ENCODE measurements around the gene DHRS11.

Gene DHRS11, protein sequence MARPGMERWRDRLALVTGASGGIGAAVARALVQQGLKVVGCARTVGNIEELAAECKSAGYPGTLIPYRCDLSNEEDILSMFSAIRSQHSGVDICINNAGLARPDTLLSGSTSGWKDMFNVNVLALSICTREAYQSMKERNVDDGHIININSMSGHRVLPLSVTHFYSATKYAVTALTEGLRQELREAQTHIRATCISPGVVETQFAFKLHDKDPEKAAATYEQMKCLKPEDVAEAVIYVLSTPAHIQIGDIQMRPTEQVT

DNA sequence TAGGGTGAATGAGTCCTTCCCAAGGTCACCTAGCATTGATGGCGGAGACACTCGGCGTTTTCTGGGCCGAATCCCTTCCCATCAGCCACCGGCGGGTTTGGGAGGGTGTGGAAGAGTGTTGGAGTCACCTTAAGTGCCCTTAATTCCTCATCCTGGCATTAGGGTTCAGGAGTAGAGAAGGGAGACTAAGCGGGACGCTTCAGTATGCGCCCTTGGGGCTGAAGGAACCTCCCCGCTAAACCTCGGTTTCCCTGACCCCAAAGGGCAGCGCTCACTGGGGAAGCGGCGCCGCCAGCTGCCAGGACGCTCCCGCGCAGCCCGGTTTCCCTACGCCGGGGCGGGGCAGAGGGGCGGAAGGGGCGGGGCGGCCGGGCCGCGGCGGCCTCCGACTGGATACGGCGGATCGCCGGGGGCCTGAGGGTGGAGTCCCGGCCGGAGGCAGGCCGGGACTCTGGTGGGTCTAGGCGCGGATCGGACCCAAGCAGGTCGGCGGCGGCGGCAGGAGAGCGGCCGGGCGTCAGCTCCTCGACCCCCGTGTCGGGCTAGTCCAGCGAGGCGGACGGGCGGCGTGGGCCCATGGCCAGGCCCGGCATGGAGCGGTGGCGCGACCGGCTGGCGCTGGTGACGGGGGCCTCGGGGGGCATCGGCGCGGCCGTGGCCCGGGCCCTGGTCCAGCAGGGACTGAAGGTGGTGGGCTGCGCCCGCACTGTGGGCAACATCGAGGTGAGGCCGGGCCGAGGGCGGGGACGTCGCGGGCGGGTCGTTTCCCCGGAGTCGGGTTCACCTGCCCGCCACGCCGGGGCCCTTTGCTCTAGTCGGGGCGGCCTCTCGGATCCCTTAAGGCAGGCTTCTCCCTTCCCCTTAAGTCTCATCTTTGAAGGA lies at the start of gene DHRS11:
Gene DHRS11, plus strand, starts transcription at position 446 of the 882 bp plus-strand sequence. Its CDS starts 131 bp downstream, at position 577.
- peak; percentile 76 for DNase-seq (ENCODE audit: low read depth)

DNA sequence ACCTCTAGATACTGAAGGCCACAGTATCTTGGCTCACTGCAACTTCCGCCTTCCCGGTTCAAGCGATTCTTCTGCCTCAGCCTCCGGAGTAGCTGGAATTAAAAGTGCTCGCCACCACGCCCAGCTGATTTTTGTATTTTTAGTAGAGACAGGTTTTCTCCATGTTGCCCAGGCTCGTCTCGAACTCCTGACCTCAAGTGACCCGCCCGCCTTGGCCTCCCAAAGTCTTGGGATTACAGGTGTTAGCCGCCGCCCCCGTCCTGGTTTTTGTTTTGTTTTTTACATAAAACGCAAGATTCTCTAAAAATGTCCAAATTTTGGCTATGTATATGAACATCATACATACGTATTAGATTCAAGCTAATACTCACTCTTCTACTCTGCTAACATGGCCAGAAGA lies 48.9 kb upstream of the DHRS11 start:
- DNase-seq (ENCODE audit: low read depth): no peak

DNA sequence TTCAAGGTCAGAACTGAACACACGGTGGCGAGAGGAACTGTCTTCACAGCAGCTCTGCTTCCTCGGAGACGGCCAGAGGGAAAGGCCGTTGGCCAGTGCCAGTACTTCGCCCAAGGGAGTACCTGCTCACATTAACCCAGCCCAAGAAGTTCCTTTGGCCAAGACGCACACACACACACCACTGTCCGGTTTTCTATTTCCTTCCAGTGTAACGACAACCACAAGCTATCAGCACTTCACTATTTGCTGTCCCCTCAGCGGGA lies 47.7 kb upstream of the DHRS11 start:
- DNase-seq (ENCODE audit: low read depth): no peak

DNA sequence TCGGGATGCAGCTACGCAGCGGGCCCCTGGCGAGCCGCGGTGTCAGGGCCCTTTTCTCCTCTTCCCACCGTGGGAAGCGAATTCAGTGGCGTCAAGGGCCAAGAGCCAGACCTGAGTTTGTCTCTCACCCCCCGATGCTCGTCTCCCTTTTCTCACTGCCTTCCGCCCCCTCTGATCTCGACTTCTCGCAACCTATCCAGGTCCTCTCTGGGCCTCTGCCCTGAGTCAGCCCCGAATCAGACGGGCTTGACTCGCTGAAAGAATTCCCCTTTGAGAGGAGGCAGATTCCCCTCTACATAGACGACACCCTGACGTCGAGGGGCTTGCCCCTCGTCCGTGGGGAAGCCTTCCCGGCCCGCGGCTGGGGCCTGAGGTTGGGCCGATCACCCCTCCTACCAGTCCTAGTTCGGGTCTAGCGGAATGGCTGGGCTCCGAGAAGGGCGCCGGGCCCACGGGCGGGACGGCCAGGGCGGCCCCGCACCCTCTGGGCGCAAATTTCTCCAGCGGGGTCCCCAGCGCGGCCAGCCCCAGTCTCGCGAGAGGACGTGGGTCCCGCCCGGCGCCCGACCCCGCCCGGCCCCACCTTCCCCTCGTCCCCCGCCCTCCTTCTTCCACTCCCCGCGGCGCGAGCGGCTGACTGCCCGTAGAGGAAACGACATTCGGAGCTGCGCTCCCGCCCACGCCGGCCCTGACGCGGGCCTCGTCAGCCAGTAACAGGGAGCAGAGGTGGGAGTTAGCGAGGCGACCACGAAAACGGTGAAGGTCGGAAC lies 47.2 kb upstream of the DHRS11 start, which contains the start of gene GGNBP2:
Gene GGNBP2, plus strand, starts transcription at position 613 of the 770 bp plus-strand sequence. CDS start 806 bp downstream, outside the sequence.
- peak; percentile 77 for DNase-seq (ENCODE audit: low read depth)

DNA sequence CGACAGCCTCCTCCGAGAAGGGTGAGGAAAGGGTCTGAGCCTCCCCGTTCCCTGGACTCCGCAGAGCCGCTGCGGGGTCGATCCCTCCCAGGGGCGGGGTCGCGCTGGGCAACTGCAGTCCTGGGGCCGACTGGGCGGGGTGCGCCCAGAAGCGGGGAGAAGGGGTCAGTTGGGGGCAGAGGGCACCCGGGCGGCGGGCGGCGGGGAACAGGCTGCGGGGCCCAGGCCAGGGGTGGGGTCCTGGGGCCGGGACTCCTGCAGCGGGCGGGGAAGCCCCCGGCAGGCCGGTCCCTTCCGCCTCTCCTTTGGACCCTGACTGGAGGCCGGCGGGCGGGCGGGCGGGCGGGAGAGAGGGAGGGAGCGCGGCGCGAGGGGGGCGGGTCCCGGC lies 46.6 kb upstream of the DHRS11 start:
- DNase-seq (ENCODE audit: low read depth): no peak

DNA sequence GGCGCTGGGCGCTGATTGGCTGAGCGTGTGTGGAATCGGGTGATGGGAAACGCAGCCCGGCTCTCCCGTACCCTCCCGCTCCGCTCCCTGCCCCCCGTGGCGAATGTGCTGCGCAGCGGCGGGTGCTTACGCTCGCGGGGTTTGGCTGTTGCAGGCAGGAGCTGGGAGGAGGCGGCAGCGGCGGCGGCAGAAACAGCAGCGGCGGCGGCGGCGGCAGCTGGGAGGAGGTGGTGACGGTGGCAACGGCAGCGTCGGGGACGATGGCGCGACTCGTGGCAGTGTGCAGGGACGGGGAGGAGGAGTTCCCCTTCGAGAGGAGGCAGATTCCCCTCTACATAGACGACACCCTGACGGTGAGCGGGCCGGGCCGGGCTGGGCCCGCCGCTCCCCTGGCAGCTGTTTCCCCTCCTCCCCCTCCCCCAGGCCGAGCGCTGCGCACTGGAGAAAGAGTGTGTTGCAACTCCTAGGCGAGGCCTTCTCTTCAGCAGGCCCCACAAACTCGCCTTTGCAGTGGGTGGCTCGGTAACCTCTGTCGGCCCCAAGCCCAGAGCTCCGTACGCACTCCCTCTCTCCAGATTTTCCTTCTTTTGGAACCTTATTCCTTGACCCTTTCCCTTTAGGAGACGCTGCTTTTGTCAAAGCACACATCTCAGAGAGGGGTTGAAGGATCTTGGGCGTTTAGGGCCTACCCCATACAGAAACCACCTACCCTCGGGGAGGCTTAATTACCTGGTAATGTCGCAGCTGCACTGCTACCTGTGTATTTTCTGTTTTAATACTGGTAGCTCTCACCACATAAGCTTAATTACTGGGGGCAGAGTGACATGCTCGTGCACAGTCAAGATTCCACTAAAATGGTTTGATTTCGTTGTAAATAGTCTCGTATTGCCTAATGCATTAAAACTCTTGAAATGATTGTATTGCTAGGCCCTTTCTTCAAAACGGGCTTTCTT lies 45.9 kb upstream of the DHRS11 start:
- peak; percentile 92 for DNase-seq (ENCODE audit: low read depth)

DNA sequence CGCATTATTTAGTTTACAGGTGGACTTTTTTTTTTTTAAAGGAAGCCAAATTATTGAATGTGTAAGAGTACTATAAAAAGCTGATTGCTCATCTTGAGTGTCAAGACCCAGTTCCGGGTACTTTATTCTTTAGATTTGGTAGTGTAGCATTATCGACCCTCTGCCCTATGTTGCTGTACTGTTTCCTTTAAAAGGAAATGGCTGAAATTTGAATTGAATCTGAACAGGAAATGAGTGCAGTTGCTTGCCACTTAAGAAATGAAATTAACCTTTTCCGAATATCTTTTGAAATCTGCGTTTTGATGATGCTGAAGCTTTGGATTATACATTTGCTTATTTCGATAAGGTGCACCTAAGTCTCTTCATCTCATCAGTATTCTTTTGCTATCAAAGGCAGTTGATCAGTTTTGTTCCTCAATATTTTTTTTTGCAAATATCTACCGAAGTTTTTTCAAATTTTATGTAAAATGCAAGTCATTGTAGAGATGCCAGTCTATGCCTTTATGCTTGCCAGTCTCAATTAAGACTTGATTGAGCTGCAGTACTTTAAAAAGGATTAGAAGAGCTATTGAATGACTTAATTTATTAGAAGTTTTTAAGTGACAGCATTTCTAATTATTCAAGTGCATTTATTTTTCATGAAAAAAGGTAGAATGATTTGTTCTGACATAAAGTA lies 45.1 kb upstream of the DHRS11 start:
- no peak for DNase-seq (ENCODE audit: low read depth)

DNA sequence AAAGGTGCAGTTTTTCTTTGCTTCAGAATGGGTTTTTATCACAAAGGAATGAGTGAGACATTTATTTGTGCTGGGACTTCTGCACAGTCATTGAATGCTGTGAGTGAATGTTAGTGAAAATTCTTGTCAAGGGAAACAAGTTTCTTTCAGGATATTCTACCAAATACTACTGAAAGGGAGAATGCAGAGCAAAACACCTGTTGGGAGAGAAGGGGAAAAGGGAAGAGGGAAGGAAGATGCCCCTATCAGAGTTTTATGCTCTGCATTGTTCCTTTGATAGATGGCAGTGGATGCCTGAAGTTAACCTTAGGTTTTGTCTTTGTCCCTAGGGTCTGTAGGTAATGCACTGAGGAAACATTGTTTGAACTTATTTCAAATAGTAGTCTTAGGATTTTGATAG lies 43.9 kb upstream of the DHRS11 start:
- DNase-seq (ENCODE audit: low read depth): no peak

DNA sequence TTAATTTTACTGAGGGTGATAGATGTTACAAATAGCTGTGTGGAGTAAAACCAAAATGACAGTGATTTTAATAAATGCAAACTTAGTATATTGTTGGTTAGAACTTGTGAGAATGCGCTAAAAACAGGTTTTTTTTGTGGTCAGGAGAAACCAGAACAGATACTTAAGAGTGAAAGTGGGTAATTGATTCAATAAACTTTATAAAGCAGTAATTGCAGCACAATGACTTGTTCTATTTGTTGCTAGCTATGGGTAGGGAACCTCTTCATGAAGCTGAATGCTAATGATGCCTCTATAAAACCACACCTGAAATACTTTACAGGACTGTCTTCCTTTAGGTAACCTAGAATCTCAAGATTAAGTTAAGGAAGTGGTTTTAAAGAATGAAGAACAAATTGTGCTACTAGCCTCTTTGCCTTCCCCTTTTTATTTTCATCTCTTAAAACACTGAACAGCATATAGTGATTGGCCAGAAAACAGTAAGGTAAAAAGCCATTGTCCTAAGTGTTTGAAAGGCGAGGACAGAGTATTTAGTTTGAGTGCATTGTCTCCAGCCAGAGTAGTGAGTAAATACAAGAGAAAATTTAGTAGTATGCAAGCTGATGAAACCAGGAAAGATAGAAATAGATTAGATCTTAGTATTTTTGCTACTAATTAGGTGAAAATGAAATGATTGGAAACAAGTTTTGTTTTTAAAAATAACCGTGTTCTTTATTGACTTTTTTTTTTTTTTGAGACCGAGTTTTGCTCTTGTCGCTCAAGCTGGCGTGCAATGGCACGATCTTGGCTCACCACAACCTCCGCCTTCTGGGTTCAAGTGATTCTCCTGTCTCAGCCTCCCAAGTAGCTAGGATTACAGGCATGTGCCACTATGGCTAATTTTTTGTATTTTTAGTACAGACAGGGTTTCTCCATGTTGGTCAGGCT lies 40.9 kb upstream of the DHRS11 start:
- DNase-seq (ENCODE audit: low read depth): no peak

DNA sequence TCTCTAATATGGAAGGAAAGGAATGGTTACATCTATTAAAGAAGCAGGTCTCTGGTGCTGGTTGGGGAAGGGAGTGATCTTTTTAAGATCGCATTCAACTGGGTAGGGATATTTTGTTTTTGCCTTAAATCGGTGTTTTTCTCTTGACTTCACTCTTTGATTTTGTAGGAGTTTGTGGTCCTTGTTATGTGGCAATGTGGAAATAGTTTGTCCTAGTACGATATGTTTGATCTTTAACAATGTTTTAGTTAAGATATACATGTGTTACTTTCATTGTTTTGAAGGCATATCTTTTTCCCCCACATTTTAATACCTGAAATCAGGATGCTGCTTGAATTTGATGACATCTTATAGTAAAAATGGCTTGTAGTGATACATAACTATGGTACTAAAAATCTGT lies 38.2 kb upstream of the DHRS11 start:
- DNase-seq (ENCODE audit: low read depth): no peak

DNA sequence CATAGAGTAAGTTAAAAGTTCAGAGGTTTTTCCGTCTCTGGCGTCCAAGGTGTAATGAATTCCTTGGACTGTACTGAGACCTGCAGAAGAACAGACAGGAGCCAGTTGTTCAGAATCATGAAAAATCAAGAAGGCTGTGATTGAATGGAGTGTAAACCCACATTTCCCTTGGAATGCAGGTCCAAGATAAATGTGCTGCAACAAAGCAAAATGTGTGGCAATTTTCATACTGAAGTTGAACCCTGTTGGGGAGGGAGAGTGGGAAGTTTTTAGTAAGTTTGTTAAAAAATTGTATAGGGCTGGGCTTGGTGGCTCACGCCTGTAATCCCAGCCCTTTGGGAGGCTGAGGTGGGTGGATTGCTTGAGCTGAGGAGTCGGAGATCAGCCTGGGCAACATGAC lies 25.6 kb upstream of the DHRS11 start:
- no peak for DNase-seq (ENCODE audit: low read depth)

DNA sequence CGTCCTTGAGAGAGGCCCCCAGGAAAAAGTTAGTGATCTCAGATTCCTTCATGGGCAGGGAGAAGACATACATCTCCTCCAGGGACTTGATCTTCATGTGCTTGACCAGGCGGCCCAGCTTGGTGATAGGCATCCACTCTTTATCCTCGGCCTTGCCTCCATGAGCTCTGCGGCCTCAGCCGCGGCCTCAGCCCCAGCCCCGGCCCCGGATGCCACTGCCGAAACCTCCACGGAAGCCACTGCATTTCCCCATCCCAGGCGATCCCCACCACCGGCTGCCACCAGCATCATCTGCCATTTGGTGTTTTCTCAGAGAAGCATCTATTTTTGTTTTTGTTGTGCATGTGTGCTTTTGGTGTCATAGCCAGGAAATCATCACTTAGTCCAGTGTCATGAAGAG lies 16.7 kb upstream of the DHRS11 start:
- no peak for DNase-seq (ENCODE audit: low read depth)

DNA sequence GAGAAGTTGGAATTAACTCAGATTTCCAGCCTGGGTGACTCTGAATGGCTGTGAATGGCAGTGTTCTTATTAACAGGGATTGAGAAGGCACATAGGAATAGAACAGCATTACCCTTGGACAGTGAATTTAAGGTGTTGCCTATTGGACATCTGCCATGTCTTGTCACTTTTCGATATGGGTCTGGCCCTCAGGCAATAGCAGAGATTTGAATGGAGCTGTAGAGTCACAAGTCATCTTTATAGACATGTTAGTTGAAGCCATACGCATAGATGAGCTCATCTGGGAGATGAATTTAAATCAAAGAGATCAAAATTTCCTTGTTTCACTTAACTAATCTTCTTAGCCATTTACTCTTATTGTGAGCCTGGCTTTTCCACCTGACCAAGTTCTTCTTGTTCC lies 14.9 kb upstream of the DHRS11 start:
- DNase-seq (ENCODE audit: low read depth): no peak

DNA sequence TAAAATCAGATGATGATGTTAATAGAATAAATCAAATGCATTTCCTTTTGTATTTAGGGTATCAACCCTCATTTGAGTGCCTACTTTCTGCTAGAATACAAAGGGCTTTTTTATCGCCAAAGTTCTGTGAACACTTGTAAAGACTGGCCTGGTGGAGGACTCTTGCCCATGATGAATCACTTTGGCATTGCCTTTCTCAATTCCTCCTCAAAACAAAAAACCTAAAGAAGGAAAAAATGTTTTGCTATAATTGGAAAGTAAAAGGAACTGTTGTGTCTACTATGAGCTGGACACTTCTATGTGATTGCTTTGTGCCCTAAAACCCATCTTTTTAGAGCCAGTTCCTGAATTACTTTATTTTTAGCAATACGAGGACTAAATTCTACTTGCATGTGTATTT lies 13.0 kb upstream of the DHRS11 start:
- DNase-seq (ENCODE audit: low read depth): no peak

DNA sequence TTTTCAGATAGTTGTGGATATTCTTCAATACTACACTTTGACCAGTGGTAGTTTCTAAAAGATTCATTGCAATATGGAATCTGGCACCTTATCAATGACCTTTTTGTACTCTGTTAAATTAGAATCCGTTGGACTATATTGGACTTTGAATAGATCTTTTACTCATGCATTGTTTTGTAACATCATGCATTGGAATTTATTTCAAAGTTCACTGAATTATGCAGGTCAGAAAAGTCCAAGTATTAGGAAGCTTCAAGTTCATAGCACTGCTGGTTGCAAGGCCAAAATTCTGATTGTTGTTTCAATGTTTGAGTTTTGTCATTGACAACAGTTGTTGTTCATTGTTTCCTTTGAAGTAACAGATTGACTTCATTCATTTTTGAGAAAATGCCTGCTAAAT lies 7.9 kb upstream of the DHRS11 start:
- no peak for DNase-seq (ENCODE audit: low read depth)

DNA sequence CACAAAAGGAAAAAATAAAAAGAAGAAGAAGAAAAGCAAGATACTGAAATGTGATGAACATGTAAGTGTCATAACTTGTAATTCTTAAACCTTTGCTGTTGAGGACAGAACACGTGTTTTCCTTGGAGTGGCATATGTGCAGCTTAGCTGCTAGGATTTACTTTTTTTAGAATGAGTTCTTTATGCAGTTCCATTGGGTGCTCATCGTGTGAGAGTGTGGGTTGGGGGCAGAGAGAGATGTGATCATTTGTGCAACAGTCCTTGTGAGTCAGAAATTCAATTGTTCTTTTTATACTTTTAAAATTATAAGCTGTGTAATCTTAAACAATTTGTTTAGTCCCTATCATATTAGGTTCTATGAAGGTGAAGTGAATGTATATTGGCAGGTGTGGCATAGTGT lies 5.5 kb upstream of the DHRS11 start:
- no peak for DNase-seq (ENCODE audit: low read depth)

DNA sequence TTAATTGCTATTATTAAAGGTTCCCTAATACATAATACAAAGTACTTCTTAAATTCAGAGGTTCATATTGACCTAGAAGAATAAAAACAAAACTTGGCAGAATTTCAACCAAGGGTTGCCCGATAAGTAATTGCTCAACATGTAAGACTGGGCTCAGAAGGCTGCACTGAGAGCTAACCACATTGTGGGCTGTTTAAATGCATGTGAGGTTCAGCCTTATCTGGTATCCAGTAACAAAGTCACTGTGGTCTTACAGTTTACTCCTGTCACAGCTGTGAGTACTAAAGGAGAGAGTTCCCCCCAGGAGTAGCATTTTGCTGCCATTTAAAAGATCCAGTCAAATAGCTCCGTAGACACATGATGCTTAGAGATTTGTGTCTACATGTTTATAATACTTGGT lies 1.6 kb upstream of the DHRS11 start:
- no peak for DNase-seq (ENCODE audit: low read depth)

DNA sequence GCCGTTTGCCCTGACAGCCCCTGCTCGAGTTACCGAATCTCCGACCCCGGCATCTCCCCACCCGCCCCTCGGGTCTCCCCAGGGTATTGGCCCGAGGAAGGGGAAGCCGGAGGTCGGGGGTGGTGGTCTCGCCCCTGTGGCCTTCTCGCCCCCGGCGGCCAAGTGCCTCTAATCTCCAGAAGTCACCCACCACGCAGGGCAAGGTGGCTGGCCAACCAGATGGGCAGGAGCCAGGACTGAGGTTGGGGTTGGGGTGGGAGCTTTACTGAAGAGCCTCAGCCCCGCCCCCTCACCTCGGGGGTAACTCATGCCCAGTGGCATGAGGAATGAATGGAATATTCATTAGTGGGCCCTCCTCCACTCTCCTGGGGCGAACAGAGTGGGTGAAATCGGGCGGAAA lies 637 bp downstream of the DHRS11 start:
- no peak for DNase-seq (ENCODE audit: low read depth)

DNA sequence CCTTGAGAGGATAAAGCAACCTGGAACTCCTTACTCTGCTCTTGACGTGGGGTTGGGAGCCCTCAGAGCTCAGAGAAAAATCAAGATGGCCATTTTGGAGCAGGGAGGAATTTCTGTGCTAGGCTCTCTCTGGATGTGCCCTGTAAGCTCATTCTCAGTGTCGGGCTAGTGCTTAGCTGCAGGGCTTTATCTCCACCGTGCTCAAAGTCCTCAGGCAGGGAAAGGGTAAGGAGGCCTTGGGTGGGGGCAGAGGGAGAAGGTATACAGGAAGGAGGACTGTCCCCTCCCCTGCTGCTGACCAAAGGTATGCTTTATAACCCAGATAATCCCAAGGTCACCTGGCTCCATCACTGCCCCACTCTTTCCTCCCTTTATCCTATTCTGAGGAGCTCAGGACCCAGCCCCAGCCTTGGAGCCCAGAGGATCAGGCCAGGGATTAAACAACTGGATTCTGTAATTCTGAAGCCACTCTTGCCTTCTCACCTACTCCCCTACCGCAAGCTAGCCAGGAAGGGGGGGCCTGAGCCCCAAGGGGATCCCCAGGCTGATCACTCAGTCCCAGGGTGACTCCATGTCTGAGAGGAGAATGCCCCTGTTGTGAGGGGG lies 1.1 kb downstream of the DHRS11 start:
- DNase-seq (ENCODE audit: low read depth): no peak
